GM18526 (cell line): ENCODE results near the gene COP1.

ENCODE experiments used
- POLR2A ChIP-seq: IDR thresholded peaks from 3 replicates; pipeline ENCODE4 v1.6.1; 2011; ENCODE audit not compliant: insufficient read length; ENCODE audit errors: extremely low read depth

The COP1 gene

DNA sequence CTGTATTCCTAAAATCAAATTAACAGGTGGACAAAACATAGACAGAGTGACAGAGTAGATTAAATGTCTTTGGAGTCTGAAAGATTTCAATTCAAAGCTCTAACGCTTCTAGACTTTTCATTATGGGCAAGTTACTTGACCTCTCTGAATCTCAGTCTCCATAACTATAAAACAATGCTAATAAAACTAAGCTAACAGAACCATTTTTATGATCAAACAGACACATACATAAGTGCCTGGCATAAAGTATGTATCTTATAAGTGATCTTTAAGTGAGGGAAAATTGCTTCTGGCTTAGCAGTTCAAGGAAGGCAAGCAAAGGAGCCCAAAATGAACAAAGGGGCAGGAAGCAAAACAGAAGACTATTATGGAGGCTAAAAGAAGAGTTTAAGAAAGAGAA is 246.9 kb downstream of the COP1 start:
- TF ChIP-seq POLR2A, result no peak

DNA sequence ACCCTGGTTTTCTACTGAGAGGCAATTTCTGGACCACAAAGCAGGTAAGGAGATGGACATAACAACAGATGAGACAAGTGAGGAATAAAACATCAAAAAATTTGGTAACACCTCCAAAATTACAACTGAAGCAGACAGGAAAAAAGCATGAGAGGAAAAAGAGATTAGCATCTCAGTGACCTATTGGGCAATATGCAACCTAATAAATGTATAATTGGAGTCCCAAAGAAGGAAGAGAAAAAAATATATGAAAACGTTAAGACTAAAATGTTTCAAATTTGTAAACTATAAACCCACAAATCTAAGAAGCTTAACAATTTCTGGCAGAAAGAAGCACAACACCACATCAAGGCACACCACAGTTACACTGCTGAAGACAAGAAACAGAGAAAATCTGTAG is 255.5 kb downstream of the COP1 start:
- TF ChIP-seq POLR2A, result no peak

DNA sequence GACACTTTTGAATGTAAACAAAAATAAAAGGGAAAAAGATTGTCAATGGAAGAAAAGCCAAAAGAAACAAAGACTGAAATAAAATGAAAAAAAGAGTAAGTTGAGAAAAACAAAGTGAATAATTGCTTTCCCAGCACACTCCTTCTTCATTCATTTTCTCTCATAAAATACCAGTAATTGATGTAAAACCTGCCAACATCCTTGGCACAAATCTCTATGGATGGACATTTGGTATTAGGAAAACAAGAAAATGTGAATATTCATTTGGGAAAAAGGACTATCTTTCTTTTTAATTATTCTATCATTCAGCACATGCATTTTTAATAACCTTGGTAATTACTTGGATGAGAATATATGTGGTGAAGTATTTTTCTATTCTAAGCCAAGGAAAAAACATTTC is 259.3 kb downstream of the COP1 start:
- no peak for TF ChIP-seq POLR2A

DNA sequence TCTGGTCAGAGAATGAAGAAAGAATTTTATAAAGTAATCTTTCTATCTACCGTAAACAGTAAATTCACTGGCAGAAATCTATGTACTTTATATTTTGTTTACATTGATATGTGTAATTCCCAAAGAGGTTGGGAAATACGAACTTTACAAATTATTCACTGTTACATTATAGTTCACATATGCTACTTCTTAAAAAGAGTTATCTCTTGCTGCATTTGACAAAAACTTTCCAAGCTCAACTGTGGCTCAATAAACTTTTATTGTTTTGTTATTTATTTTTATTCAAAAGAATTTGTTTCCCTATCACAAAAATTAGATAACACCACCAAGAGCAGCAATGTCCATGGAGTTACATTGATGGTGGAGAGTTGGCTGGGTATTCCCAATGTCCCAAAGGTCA is 262.5 kb downstream of the COP1 start:
- TF ChIP-seq POLR2A, result no peak

DNA sequence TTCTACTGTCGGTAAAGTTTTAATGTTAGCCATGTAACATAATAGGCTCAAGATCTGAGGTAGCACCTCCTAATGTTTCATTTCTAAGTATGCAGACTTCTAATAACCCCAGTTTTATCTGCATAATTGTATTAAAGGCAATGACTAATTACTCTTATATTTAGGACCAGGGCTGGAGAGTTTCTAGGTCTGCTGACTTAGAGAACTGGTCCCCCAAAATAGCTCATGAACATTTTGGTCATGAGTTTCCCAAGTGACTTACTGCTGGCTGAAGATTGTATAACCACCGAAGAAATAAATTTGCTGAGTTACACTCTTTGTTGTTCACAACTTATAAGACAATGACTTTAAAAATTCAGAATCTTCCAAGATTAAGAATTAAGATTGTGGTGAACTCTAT is 265.9 kb downstream of the COP1 start:
- TF ChIP-seq POLR2A, result no peak

DNA sequence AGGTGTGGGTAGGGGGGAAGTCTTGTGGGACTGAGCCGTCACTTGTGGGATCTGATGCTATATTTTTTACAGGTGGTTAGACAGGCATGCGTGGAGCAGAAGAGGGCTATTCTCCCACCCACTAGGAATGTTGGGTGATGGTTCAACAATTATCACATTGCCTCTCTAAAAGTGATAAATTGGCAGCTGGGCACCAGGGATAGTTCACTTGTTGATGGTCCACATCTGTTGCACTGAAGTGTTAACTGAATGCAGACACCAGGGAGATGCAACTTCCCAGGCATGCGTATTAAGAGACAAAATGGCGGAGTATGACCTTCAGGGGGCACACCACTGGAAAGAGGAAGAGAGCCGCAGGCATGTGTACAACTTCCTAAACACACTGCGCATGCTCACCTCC is 270.4 kb downstream of the COP1 start:
- TF ChIP-seq POLR2A, result no peak

DNA sequence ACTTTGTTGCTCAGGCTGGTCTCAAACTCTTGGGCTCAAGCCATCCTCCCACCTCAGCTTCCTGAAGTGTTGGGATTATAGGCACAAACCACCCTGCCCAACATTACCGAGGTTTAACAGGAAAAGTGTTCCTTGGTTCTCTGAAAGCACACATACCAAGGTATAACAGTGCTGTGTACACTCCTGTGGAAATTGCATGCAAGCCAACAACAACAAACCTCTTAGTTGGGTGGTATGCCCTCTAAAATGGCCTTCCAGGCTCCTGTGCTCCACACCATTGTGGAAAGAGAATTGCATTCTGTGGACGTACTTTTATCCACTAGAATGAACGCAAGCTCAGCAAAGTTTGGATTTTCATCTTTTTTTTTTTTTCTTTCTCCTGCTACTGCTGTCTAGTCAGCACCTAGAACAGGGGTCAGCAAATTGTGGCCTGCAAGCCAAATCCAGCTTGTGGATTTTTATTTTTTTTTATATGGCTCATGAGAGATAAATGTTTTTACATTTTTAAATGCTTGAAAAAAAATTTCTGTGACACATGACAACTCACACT is 271.4 kb downstream of the COP1 start:
- no peak for TF ChIP-seq POLR2A

DNA sequence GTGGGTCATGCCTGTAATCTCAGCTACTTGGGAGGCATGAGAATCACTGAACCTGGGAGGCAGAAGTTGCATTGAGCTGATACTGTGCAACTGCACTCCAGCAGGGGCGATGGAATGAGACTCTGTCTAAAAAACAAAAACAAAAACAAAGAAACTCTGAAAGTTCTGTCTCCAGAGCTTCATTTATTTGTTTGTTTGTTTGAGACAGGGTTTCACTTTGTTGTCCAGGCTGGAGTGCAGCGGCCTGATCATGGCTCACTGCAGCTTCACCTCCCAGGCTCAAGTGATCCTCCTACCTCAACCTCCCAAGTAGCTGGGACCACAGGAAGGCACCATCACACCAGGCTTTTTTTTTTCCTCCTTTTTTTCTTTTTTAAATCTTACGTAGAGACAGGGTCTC is 271.9 kb downstream of the COP1 start:
- no peak for TF ChIP-seq POLR2A

DNA sequence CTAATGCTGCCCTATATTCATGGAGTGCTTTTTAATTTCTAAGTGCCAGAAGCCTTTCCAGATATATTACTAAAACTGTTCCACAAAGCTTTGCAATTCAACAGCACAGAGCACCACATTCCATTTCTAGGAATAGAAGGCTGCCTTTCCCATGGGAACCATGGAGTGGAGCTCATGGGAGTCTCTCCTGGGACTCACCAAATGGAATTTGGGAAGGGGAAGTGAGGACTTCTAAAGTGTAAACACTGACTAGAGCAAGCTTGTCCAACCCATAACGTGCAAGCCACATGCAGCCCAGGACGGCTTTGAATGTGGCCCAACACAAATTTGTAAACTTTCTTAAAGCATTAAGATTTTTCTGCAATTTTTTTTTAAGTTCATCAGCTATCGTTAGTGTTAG is 273.3 kb downstream of the COP1 start:
- TF ChIP-seq POLR2A, result no peak

DNA sequence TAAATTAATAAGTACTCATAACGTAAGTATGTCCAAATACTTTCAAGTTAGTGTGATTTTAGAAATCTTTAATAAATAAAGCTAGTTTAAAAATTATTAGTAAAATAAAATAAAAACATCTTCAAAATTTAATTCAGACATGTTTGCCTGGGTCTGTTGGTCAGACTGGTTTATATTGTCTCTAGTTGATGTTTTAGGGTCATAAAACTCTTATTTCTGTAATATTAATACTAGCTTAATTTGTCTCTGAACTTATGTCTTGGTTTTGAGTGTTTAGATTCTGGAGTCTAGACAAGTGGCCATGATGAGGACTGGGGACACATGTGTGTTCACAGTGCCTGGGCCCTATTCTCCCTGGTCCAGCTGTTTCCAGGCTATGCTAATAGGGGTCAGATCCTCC is 279.1 kb downstream of the COP1 start:
- TF ChIP-seq POLR2A, result no peak

DNA sequence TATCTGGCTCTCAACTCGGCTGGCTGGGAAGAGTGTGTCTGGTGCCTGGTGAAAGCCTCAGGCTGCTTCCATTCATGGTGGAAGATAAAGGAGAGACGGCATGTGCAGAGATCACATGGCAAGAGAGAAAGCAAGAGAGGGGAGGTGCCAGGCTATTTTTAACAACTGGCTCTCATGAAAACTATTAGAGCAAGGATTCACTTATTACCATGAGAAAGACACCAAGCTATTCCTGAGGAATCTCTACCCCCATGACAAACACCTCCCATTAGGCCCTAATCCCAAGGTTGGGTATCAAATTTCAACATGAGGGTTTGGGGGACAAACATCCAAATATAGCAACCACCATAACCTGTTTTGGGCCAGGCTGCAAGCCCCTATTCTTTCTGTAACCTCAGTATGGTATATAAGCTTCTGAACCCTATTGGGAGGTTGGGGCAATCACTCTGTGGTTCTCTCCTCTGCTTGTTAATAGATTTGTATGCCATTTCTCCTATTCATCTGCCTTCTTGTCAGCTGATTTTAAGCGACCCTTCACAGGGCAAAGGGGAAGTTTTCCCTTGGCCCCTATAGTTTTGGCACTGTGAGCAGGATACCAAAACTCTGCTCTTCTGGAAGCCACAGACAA is 284.7 kb downstream of the COP1 start:
- TF ChIP-seq POLR2A, result no peak

DNA sequence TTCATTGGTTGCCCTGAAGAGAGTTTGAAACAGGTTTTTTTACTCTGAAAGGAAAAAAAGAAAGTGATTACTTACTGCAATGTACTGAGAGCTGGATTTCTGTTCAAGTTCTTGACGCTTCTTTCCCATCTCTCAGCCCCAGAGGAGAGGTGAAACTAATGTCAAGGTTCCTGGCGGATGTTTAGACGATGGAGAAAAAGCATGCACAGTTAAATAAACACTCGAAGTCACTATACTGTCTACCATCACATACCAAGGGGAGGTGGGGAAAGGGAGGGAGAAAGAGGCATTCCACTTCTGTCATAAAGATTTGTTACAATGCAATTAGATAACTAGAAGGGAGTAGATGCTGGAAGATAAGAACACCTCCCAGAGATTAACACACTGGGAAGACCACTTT is 286.7 kb downstream of the COP1 start:
- no peak for TF ChIP-seq POLR2A

DNA sequence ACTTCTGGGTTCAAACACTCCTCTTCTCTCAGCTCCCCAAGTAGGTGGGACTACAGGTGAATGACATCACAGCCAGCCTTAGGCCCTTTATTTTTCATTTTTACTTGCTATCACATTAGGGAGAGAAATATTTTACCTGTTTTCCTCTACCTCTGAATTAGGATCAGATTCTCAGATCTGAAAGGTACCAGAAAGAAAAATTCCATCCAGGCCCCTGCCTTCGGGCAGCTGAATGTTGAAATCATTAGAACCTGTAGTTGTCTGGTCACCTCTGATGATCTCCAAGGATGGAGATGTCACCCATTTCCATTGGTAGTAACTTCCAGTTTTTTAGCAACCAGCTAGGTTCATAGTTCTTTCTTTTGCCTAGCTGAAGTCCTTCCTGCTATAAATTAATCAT is 288.1 kb downstream of the COP1 start:
- TF ChIP-seq POLR2A, result no peak

DNA sequence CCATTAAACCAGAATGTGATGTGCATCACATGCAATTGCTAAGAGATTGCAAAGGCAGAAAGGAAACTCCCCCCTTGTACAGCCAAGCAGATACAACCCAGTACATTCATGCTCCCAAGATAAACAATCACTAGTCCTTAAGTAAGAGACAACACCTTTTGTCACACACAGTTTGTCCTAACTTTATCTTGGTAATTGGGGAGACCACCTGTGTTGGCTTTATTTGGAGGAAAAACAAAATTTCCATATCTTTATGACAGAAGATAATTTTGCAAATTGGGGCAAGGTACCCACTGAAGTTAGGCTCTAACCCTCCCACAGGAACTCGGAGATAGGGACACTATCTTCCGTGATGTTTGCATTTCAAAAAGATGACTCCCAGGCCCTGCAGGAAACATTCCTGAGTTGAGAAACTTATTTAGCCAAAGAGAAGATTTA is 288.7 kb downstream of the COP1 start:
- no peak for TF ChIP-seq POLR2A

DNA sequence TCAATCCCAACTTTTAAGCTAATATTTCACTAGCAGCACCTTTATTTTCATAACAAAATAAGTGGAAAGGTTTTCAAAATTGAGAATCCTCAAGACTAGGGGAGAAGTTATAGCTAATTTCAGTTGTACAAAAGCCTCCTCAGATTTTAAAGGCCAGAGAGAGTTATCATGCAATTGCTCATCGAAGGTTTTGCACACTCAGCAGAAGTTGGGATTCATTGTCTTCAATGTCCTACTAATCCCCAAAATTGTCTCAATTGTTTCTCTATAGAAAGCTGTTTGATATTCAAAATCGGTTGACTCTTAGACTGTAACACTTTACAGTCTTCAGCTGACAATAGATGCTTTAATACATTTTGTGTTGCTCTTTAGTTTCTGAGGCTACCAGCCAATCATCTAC is 293.0 kb downstream of the COP1 start:
- no peak for TF ChIP-seq POLR2A

DNA sequence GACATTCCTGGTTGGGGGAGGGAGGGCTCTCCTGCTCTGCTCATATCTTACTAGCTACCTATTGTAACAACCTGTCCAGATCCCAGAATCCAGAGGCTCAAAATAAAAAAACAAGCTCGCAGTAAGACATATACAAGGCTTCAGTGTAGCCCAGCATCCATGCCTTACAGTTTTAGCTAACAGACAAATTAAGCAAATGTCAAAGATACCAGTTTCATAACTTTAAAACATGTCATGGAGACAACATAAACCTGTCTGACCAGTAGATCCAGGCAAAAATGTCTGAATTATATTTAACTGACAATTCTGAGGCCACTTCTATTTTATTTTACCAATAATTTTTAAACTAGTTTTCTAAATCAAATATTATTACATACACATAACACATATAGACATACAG is 295.9 kb downstream of the COP1 start:
- TF ChIP-seq POLR2A, result no peak

DNA sequence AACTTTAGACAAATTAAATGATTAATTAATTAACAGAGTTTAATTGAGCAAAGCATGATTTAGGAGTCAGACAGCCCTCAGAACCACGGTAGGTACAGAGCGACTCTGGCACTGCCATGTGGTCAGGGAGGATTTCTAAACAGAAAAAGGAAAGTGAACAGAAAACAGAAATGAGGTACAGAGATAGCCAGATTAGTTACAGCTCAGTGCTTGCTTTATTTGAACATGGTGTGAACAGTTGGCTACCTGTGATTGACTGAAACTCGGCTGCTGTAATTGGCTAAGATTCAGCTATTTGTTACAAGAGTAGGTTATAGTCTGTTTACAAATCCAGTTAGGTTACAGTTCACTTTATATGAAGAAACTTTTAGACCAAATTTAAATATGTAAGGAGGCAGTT is 300.7 kb downstream of the COP1 start:
- no peak for TF ChIP-seq POLR2A
